CD4-positive, alpha-beta T cell (primary cell): ENCODE measurements around the gene CCDC183. TPM values are rescaled to one million over a fixed set of nuclear protein-coding genes. Genes with fewer than 3 reads are reported as not detected.
A peak's percentile ranks its signal among the peaks of the same experiment; 100 is the strongest.

Source experiments
- ATAC-seq: fragments of 200-7000 bp; cut with Tn5 transposase; one replicate; pipeline ENCODE4 v1.10.0; 2022; ENCODE audit warnings: mild to moderate bottlenecking; ENCODE audit not compliant: poor library complexity
- CTCF ChIA-PET: fragments of 350-600 bp; sonication (Branson Sonifier 250); formaldehyde crosslinking; loops from one replicate; lab custom pipeline; 2021; ENCODE audit warnings: antibody characterized with exemption, inconsistent platforms; lab: Charles Lee
- POLR2A ChIA-PET: fragments of 350-600 bp; sonication (Branson Sonifier 250); formaldehyde crosslinking; loops from one replicate; lab custom pipeline; 2021; ENCODE audit warnings: antibody characterized with exemption, inconsistent platforms; lab: Charles Lee
- DNase-seq, 14 experiments: peaks; one replicate each; pipeline ENCODE4 v3.0.0-alpha.2; 2013 to 2020; ENCODE audit warnings: mixed read lengths in 2 of 14
- H3K27ac ChIP-seq, 2 donors: one replicate each; pipeline versions ENCODE4 v1.5.1 to v1.7.0; 2013; ENCODE audit warnings: low read length in 2 of 2, low read depth in 1 of 2, mild to moderate bottlenecking in 1 of 2
- H3K27me3 ChIP-seq, 2 experiments: 1 replicate in 1 of 2; 2 replicates in 1 of 2; pipeline versions ENCODE4 v1.6.1 to v1.7.0; 2013; ENCODE audit warnings: low read length in 2 of 2, control low read depth in 1 of 2, mild to moderate bottlenecking in 1 of 2, moderate library complexity in 1 of 2; ENCODE audit not compliant: insufficient read depth in 2 of 2, control insufficient read depth in 1 of 2
- H3K36me3 ChIP-seq: one replicate; pipeline ENCODE4 v1.6.1; 2013; ENCODE audit warnings: low read length, control low read depth; ENCODE audit not compliant: insufficient read depth
- H3K4me1 ChIP-seq: one replicate; pipeline ENCODE4 v1.6.1; 2013; ENCODE audit warnings: low read length, control low read depth; ENCODE audit not compliant: insufficient read depth
- H3K4me3 ChIP-seq: one replicate; pipeline ENCODE4 v1.5.1; 2013; ENCODE audit warnings: mild to moderate bottlenecking, low read length, moderate library complexity
- H3K9me3 ChIP-seq, 2 experiments: 1 replicate in 1 of 2; 2 replicates in 1 of 2; pipeline versions ENCODE4 v1.6.1 to v1.7.0; 2013; ENCODE audit warnings: low read length in 2 of 2, mild to moderate bottlenecking in 2 of 2, control low read depth in 1 of 2, moderate library complexity in 1 of 2; ENCODE audit not compliant: control insufficient read depth in 1 of 2, insufficient read depth in 1 of 2
- H3K27ac Mint-ChIP-seq: one replicate; pipeline ENCODE4 v1.8.0; 2020; ENCODE audit warnings: mixed read lengths
- H3K27me3 Mint-ChIP-seq: one replicate; pipeline ENCODE4 v1.8.0; 2021; ENCODE audit warnings: mixed read lengths
- H3K36me3 Mint-ChIP-seq: one replicate; pipeline ENCODE4 v1.8.0; 2021; ENCODE audit warnings: low read depth, mixed read lengths
- H3K4me1 Mint-ChIP-seq: one replicate; pipeline ENCODE4 v1.8.0; 2021; ENCODE audit warnings: low read depth, mixed read lengths
- H3K4me3 Mint-ChIP-seq: one replicate; pipeline ENCODE4 v1.8.0; 2020; ENCODE audit warnings: mild to moderate bottlenecking, mixed read lengths
- H3K9me3 Mint-ChIP-seq: one replicate; pipeline ENCODE4 v1.8.0; 2020; ENCODE audit warnings: mixed read lengths
- CTCF ChIP-seq: fragments of 200-600 bp; IDR thresholded peaks from one replicate; pipeline ENCODE4 v1.8.0; 2022; ENCODE audit warnings: antibody characterized with exemption, mild to moderate bottlenecking
- intact Hi-C, 2 experiments: fragments of 100-400 bp; cut with DNase I in 1 of 2; cut with micrococcal nuclease in 1 of 2; formaldehyde crosslinking; loops; one replicate each; pipeline versions ENCODE4 v1.15.1 to v1.9.0; 2023 to 2025; cut with DNase I, micrococcal nuclease
- total RNA-seq, 174 experiments: library from RNA in 2 of 174; stranded (reverse) in 2 of 174; gene quantifications; one replicate each; pipeline ENCODE4 v1.2.3 and lab custom pipeline; 2021 to 2026

The CCDC183 gene
- total RNA-seq, 2 experiments from 2014 or later: 3.0 to 4.6 TPM

DNA sequence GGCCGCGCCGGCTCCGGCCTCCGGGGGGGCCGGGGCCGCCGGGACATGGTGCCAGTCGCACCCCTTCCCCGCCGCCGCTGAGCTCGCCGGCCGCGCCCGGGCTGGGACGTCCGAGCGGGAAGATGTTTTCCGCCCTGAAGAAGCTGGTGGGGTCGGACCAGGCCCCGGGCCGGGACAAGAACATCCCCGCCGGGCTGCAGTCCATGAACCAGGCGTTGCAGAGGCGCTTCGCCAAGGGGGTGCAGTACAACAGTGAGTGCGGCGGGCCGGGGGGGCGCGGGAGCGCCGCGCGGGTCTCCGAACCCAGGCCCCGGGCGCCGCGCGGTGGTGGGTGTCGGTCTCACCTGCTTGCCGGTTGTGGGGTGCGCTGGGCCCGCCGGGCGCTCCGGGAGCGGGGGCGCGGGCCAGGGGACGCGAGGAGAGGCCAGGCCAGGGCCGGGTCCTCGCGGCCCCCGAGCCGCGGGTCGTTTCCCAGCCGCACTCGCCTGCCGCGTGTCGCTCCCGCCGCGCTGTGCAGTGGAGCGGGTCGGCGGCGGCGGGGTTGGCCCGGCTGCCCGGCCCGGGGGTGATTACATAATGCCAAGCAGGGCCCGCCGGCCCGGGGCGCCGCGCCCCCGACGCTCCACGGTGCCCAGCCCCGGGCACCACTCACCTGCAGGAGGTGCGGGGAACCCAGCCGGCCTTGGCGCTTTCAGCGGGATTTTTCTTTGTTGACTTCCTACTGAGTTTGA is 12.1 kb downstream of the CCDC183 start:
- POLR2A ChIA-PET: interaction anchor here (0.6 to 3.9 kb wide), 12 partner anchors 9 to 432 kb away, joined by 3 to 30 read pairs (median 4); partner anchors contain the start of genes AJM1, EDF1, TMEM141 and TRAF2
- DNase-seq (peak in 13 of 14 experiments; percentile 36 to 75 (median 44)), ATAC-seq (peak; percentile 54)
- Histone ChIP-seq H3K27me3 (no peaks in the 10 kb centered on the region), H3K36me3 (peaks cover 10% of the 10 kb centered on the region), H3K4me3 (peak overlapping the region; percentile 62), H3K4me1 (peaks cover 56% of the 10 kb centered on the region), H3K27ac (no peak overlapping the region), H3K9me3 (no peaks in the 10 kb centered on the region)
- TF ChIP-seq CTCF: no peak
- intact Hi-C loops: loop anchor here (2.0 to 10.0 kb wide), 5 partner anchors 33 to 403 kb away; partner anchors contain the start of genes PHPT1 (in 1 of the 2), SNAPC4 (in 1 of the 2) and TRAF2 (in 1 of the 2)
- Mint-ChIP-seq H3K36me3 (peaks cover 23% of the 10 kb centered on the region), H3K4me1 (peaks cover 44% of the 10 kb centered on the region), H3K27me3 (no peaks in the 10 kb centered on the region), H3K9me3 (no peaks in the 10 kb centered on the region), H3K4me3 (peak overlapping the region; percentile 86), H3K27ac (peak overlapping the region; percentile 41)
- CTCF ChIA-PET: interaction anchor here (1.2 to 3.8 kb wide), 3 partner anchors 16 to 34 kb away, joined by 3 to 18 read pairs (median 6); partner anchors contain the start of genes AJM1 and TMEM141

GRCh38 chr9:136808806-136809158 is 12.6 kb downstream of the CCDC183 start:
- Mint-ChIP-seq H3K36me3 (peaks cover 26% of the 10 kb centered on the region), H3K27ac (peak overlapping the region; percentile 41), H3K9me3 (no peaks in the 10 kb centered on the region), H3K4me3 (peak overlapping the region; percentile 67), H3K4me1 (peaks cover 45% of the 10 kb centered on the region), H3K27me3 (no peaks in the 10 kb centered on the region)
- intact Hi-C loops: loop anchor here (2.0 to 10.0 kb wide), 5 partner anchors 32 to 404 kb away; partner anchors contain the start of genes PHPT1 (in 1 of the 2), SNAPC4 (in 1 of the 2) and TRAF2 (in 1 of the 2)
- POLR2A ChIA-PET: interaction anchor here (0.6 to 3.9 kb wide), 8 partner anchors 10 to 432 kb away, joined by 3 to 30 read pairs (median 8); partner anchors contain the start of genes AJM1, EDF1, TMEM141 and TRAF2
- no peak for DNase-seq
- CTCF ChIA-PET: interaction anchor here (3.8 kb wide), 1 partner anchor 34 kb away, joined by 18 read pairs; the partner anchor contains the start of gene AJM1
- H3K27ac ChIP-seq: no peak overlapping the region
- no peaks in the 10 kb centered on the region for H3K27me3 ChIP-seq
- H3K36me3 ChIP-seq: peaks cover 10% of the 10 kb centered on the region
- H3K9me3 ChIP-seq: no peaks in the 10 kb centered on the region
- ATAC-seq: no peak
- H3K4me1 ChIP-seq: peaks cover 56% of the 10 kb centered on the region
- H3K4me3 ChIP-seq: peak overlapping the region; percentile 62
- TF ChIP-seq CTCF: no peak

DNA sequence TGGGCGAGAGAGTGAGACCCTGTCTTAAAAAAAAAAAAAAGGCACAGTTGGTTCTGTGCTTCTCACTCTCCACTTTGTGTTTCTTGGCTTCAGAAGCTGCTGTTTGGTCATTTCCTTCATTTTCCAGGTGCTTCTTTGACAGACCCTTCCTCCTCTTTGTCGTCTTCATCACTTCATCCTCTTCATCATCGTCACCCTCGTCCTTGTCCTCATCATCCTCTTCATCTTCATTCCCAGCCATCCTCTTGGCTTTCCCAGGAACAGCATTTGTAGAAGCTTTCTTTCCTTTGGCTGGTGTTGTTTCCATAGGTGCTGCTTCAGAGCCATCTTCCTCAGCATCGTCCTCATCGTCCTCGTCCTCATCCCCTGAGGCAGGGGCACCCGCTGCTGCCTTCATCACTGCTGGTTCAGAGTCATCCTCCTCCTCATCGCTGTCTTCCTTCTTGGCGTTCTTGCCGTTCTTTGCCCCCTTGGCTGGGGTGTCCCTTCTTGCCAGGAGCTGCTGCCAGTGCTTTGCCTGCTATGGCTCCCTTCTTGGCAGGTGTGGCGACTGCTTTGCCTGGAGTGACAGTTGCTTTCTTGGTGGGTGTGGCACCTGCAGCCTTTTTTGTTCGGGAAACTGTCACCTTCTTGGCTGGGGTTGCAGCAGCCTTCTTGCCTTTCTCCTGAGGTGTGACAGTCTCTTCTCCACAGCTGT is 18.7 kb downstream of the CCDC183 start:
- Histone ChIP-seq H3K4me3 (no peak overlapping the region), H3K36me3 (peaks cover 18% of the 10 kb centered on the region), H3K9me3 (no peaks in the 10 kb centered on the region), H3K27ac (no peak overlapping the region), H3K4me1 (peaks cover 26% of the 10 kb centered on the region), H3K27me3 (no peaks in the 10 kb centered on the region)
- intact Hi-C loops: no loop called here
- no peak overlapping the region for H3K27ac Mint-ChIP-seq
- DNase-seq (no peak), ATAC-seq (no peak)
- H3K4me1 Mint-ChIP-seq: peaks cover 28% of the 10 kb centered on the region
- H3K9me3 Mint-ChIP-seq: no peaks in the 10 kb centered on the region
- CTCF ChIA-PET: no interaction called here
- H3K27me3 Mint-ChIP-seq: no peaks in the 10 kb centered on the region
- H3K4me3 Mint-ChIP-seq: peak overlapping the region; percentile 62
- H3K36me3 Mint-ChIP-seq: peaks cover 39% of the 10 kb centered on the region
- POLR2A ChIA-PET: no interaction called here
- no peak for TF ChIP-seq CTCF
